NCI-H146 treated with DMSO at 0.1 percent for 48 hours (cell line): ENCODE data around the gene POLR1A.

ENCODE experiments used
- DNase-seq: peaks from one replicate; lab custom pipeline; 2025; ENCODE audit not compliant: unreplicated experiment; lab: John Stamatoyannopoulos, UW

The POLR1A gene

GRCh38 chr2:86065512-86065911 lies 40.2 kb downstream of the POLR1A start:
- DNase-seq: no peak

DNA sequence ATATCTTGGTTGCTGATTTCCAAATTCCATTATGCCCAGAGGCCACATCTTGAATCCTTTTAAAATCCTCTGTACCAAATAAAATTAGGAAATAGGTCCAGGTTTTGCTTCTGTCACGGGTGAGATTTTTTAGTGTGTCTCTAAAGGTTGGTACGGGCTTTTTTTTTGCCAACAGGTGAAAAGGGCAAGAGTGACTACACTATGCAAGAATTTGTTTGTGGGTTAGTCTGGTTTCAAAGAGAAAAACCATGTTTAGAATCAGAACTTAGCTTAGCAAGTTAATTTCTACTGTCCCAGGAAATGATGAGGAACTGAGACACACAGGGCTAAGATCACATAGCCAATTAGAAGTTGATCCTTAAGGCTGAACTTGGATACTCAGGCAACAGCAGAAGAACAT lies 41.7 kb downstream of the POLR1A start:
- no peak for DNase-seq

DNA sequence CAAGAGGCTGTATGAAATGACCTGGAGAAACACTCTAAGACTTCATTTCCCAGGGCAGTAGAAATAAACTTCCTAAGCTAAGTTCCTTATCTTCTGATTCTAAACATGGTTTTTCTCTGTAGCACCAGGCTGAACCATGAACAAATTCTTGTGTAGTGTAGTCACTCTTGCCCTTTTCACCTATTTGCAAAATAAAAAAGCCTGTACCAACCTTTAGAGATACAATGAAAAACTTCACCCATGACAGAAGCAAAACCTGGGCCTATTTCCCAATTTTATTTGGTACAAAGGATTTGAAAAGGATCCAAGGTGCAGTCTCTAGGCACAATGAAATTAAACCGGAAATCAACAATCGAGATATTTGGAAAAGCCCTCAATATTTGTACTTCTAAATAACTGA lies 43.6 kb downstream of the POLR1A start:
- DNase-seq: no peak

GRCh38 chr2:86056590-86057331 lies 48.9 kb downstream of the POLR1A start:
- no peak for DNase-seq

DNA sequence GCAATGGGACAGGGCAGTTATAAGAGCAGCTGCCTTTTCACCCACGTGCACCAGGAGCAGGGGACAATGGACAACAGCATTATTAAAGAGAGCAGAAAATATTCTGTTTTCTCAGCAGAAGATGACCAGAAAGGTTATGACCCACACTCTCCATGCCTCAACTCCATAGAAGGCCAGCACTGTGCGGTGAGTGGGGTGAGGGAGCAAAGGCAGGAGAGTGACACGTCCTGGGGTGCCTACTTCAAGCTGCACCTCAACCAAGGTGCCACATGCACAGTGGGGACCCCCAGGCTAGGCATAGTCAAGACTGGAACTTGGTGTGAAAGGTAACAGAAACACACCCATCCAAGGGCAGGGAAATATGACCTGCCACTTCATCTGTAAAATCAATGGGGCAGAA lies 50.4 kb downstream of the POLR1A start:
- DNase-seq: no peak

DNA sequence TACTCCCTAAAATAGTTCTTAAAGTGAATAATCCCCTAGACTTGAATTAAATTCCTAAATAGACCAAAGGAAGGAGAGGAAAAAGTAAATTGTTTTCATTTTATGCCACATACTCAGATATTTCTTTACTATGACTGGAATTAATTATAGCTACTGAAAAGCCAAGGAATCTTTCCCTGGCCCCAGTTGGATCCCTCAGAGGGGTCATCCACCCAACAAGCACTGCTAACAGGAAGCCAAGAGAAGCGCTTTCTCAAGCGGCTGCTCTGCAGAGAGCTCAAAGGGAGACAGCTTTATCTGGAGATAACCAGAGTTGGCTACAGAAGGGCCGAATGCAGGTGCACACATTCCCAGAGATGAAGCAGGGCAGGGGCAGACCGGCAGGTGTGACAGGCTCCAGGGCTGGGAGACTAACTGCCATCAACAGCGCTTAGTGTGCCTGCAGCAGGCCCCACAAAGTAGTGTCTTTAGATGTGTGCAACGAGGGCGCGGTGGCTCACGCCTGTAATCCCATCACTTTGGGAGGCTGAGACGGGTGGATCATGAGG lies 51.1 kb downstream of the POLR1A start:
- no peak for DNase-seq

DNA sequence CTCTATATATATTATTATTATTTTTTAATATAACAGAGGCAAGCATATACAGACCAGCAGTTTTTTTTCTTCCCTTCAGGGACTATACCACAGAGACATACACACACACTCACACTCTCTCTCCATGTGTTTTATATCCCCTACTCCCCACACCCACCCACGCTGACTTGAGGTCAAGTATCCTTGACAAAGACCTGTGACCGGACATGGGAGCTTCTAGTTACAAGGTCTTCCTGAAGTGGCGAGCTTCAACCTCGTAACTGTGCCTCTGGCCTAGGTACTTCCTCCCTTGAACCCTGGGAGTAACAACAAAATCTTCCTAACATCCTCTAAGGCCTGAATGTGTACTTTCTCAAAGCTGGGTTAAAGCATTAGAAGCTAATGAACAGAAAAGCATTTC lies 52.5 kb downstream of the POLR1A start:
- no peak for DNase-seq

DNA sequence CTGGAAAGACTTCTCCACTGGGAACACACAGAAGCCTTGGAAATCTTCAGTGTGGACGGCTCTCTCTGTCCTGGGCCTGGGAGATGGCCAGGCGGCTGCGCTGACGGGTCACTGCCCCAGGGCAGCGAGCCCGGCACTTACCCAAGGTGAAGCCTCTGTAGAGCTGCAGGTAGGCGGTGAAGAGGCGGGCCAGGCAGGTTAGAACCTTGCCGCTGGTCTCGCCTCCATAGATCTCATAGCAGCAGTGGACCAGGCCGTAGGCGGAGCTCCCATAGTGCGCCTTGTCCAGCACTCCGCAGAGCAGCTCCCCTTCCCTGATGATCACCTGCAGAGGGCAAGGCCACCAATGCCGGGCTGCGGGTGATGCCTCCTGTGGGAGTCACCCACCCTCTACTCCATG lies 53.0 kb downstream of the POLR1A start:
- no peak for DNase-seq

GRCh38 chr2:86052265-86052664 lies 53.4 kb downstream of the POLR1A start:
- no peak for DNase-seq

DNA sequence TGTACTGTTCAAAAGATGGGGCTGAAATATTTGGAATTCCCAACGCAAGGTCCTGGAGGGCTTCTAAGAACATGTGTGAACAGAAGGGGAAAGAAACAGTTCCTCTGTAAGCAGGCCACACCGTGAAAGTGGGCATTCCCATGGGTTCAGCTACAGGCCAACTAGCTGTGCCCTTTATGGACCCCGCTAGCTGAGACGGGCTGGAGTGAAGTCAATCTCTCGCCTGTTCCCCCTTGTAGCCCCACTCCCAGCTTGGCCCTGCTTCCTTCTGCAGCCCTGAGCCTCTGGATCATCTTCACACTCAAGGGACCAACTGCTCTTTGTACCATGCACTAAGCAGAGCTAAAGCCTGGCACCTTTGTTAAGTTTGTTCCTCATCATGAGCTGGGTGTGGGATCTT lies 55.4 kb downstream of the POLR1A start:
- DNase-seq: no peak

DNA sequence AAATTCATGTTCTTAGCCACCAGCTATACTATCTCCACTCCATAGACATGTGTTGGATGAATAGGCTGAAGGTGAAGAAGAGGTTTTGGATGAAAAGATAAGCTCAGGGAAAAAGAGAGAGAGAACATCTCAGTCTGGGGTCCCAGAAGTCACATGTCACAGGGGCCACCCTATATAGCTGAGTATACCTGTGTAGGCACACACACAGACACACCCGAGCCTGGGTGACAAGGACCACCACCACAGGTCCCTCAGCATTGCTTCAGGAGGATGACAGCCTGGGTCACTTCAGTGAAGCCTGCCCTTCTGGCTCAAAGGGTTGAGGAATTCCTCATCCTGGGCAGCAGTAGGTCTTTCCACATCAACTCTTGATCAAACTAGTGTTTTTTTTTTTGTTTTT lies 56.2 kb downstream of the POLR1A start:
- no peak for DNase-seq

GRCh38 chr2:86048888-86049287 lies 56.8 kb downstream of the POLR1A start:
- no peak for DNase-seq

- no peak for DNase-seq
Observed at GRCh38 chr2:86048383-86048701, 57.3 kb downstream of the POLR1A start.

DNA sequence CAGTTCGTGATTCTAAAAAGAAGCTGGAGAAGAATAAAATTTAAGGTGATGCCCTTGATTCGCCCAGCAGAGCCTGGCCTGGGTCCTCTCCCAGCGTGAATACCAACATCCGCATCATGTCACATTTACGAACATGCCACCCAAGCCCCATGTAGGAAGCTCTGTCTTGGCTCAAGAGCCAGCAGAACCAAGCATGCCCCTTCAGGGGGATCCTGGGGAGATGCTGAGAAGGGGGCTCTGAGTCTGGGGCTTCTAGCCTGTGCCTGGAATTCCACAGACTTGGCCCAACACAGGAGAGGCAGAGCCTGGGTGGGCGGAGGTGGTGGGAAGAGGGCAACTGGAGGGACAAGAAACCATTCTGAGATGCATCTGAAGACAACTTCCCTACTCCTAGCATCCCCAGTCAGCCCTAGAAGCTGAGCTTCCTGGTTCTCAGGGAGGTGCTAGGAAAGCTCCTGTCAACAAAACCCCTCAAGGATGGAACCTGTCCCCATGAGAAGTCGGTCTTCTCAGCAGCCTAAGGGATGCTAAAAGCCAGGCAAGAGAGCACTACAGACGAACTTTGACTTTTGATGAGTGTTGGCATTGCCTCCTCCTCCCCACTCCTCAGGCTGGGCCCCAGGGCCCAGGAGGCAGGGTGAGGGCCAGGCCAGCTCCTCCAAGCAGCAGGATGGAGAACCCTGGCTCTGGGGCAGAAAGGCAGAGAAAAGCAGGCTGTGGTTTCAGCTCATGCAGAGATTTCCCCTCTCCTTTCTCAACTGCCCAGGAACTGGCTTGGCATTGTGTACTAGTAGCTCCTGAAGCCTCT lies 57.9 kb downstream of the POLR1A start:
- DNase-seq: no peak

DNA sequence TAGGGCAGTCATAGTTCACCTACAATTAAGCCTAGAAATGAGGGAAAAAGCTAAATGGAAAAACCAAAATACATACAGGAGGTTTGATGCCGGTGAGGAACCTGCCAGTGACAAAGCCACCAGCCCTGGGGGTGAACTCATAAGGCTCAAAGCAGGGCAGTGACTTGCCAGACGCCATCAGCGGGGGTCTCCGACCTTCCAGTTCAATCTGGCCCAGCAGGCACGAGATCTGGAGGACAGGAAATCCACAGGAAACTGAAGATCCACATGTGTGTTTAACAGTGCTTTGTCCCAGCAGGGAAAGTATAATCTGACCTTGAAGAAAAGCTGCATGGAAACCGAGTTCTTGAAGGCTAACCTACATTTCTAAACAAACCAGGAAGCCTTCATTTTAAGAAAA lies 60.1 kb downstream of the POLR1A start:
- no peak for DNase-seq

GRCh38 chr2:86044614-86045013 lies 61.1 kb downstream of the POLR1A start:
- DNase-seq: no peak

DNA sequence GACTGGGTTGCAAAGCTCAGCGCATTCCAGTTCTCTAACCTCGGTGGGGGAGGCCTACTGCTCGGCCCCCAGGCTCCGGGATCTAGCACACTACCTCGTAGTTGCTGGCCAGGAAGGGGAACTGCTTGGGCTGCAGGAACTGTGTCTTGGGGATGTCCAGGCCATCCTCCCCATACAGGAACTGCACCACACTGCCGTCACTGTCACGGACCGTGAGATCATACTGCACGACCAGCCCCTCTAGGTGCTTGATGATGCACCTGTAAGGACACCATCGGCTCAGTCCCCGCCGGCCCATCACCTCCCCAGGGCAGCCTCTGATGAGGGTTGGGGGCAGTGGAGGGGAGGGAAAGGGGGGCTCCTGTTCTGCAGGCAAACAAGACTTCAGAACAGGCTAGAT lies 61.6 kb downstream of the POLR1A start:
- no peak for DNase-seq

GRCh38 chr2:86042256-86043168 lies 63.2 kb downstream of the POLR1A start:
- DNase-seq: no peak

- DNase-seq: no peak
Observed at GRCh38 chr2:86039963-86040655, 65.6 kb downstream of the POLR1A start.

DNA sequence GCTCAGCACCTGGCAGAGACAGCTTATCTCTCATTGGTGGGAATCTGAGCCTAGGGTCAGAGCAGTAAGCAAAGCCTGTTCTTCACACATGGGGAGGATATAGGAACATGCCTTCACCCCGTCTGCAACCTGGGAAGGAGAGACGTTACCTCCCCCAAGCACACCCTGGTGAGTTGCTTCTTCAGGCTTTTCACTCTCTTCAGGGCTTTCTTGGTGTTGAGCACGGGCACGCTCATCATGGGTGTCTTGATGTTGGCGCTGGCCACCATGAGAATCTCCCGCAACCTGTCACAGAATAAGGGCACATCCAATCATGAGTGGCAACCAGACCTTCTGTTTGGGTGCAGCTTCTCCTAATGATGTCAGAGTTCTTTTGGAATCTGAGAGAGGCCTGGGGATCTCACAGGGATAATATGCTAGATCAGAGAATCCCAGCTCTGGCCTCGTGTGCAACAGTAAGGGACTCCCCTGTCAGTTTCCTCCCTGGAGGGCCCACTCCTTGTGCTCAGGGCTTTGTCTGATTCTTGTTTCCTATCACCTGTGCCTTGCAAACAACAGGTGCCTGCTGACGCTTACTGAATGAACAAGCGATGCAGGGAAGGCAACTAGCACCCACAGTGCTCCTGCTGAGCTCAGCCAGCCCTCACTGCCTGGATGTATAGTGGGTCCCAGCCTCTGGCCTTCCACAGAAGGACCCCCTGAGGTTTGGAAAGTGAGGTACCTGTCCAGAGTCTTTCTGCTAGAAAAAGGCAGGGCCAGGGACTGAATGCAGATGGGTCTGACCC lies 66.3 kb downstream of the POLR1A start:
- DNase-seq: no peak
